Upper lobe of left lung (tissue), 4 donors: ENCODE data around the gene RIPOR2.

Experiments used
- EP300 ChIP-seq, 4 donors: sonication (generic); formaldehyde crosslinking; IDR thresholded peaks; one replicate each; pipeline ENCODE4 v1.5.1; 2017; ENCODE audit warnings: antibody characterized with exemption in 4 of 4, control low read depth in 2 of 4
- POLR2AphosphoS5 ChIP-seq, 2 donors: sonication (generic); formaldehyde crosslinking; IDR thresholded peaks; one replicate each; pipeline ENCODE4 v1.5.1; 2017; ENCODE audit warnings: antibody characterized with exemption in 2 of 2
- TF ChIP-seq, protein P1 (sequence below), 6 experiments: fragments of 450-650 bp in 4 of 6; fragments of 200-600 bp in 2 of 6; sonication (generic) in 2 of 6; IDR thresholded peaks; one replicate each; pipeline ENCODE4 v1.5.1; 2016 to 2019; ENCODE audit warnings: antibody characterized with exemption in 6 of 6

GRCh38 chr6:24891004-24891403 lies 44.8 kb downstream of the RIPOR2 start:
- TF ChIP-seq, protein P1, sequence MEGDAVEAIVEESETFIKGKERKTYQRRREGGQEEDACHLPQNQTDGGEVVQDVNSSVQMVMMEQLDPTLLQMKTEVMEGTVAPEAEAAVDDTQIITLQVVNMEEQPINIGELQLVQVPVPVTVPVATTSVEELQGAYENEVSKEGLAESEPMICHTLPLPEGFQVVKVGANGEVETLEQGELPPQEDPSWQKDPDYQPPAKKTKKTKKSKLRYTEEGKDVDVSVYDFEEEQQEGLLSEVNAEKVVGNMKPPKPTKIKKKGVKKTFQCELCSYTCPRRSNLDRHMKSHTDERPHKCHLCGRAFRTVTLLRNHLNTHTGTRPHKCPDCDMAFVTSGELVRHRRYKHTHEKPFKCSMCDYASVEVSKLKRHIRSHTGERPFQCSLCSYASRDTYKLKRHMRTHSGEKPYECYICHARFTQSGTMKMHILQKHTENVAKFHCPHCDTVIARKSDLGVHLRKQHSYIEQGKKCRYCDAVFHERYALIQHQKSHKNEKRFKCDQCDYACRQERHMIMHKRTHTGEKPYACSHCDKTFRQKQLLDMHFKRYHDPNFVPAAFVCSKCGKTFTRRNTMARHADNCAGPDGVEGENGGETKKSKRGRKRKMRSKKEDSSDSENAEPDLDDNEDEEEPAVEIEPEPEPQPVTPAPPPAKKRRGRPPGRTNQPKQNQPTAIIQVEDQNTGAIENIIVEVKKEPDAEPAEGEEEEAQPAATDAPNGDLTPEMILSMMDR (IDR thresholded peaks at IDR 0.05) = no peak
- TF ChIP-seq EP300 (IDR thresholded peaks at IDR 0.05) = no peak
- TF ChIP-seq POLR2AphosphoS5 (IDR thresholded peaks at IDR 0.05) = no peak
